ENCODE data around the gene SLC17A5. TPM values are rescaled to one million over a fixed set of nuclear protein-coding genes. Genes with fewer than 3 reads are reported as not detected.
A peak's percentile ranks its signal among the peaks of the same experiment; 100 is the strongest.
"Not testable (repeated sequence)": the region's sequence is repeated elsewhere in the genome, so short reads cannot be mapped to it uniquely, and the experiment has no call there.

The SLC17A5 gene
- total RNA-seq, 1 donor from 2014 or later: 11.4 TPM

GRCh38 chr6:73565767-73566485 is 87.9 kb downstream of the SLC17A5 start:
- DNase-seq (ENCODE audit: low read depth): peak; percentile 18
- no peak for TF ChIP-seq CTCF (conservative IDR thresholded peaks at IDR 0.05; ENCODE audit: low read depth, low read length)
- no peak overlapping the region for H3K4me3 ChIP-seq (ENCODE audit: low read depth, low read length)

- DNase-seq (ENCODE audit: low read depth): no peak
- no peak overlapping the region for H3K4me3 ChIP-seq (ENCODE audit: low read depth, low read length)
- no peak for TF ChIP-seq CTCF (conservative IDR thresholded peaks at IDR 0.05; ENCODE audit: low read depth, low read length)
Observed at GRCh38 chr6:73564578-73565345, 89.0 kb downstream of the SLC17A5 start.

GRCh38 chr6:73562558-73562957 is 91.2 kb downstream of the SLC17A5 start:
- no peak for DNase-seq (ENCODE audit: low read depth)
- no peak for TF ChIP-seq CTCF (conservative IDR thresholded peaks at IDR 0.05; ENCODE audit: low read depth, low read length)
- H3K4me3 ChIP-seq (ENCODE audit: low read depth, low read length): no peak overlapping the region

- DNase-seq (ENCODE audit: low read depth): no peak
- no peak for TF ChIP-seq CTCF (conservative IDR thresholded peaks at IDR 0.05; ENCODE audit: low read depth, low read length)
- no peak overlapping the region for H3K4me3 ChIP-seq (ENCODE audit: low read depth, low read length)
Observed at GRCh38 chr6:73560853-73561407, 92.9 kb downstream of the SLC17A5 start.

GRCh38 chr6:73560182-73560732 is 93.5 kb downstream of the SLC17A5 start:
- H3K4me3 ChIP-seq (ENCODE audit: low read depth, low read length): no peak overlapping the region
- DNase-seq (ENCODE audit: low read depth): no peak
- no peak for TF ChIP-seq CTCF (conservative IDR thresholded peaks at IDR 0.05; ENCODE audit: low read depth, low read length)

GRCh38 chr6:73559399-73559794 is 94.4 kb downstream of the SLC17A5 start:
- H3K4me3 ChIP-seq (ENCODE audit: low read depth, low read length); DNase-seq (ENCODE audit: low read depth): not testable (repeated sequence)

All from epithelial cell of proximal tubule (primary cell).